Stimulated activated CD8-positive, alpha-beta memory T cell treated with anti-CD3 and anti-CD28 coated beads, Interleukin-12 subunit alpha, Interleukin-12 subunit beta, amount 100 ng/mL, for 4 hours (primary cell): Measurements from ENCODE around the gene TMEM167B.
"Not testable (repeated sequence)": the region's sequence is repeated elsewhere in the genome, so short reads cannot be mapped to it uniquely, and the experiment has no call there.

ENCODE experiments used
- DNase-seq: peaks from one replicate; pipeline ENCODE4 v3.0.0-alpha.2; 2020; ENCODE audit warnings: low read depth

TMEM167B gene

DNA sequence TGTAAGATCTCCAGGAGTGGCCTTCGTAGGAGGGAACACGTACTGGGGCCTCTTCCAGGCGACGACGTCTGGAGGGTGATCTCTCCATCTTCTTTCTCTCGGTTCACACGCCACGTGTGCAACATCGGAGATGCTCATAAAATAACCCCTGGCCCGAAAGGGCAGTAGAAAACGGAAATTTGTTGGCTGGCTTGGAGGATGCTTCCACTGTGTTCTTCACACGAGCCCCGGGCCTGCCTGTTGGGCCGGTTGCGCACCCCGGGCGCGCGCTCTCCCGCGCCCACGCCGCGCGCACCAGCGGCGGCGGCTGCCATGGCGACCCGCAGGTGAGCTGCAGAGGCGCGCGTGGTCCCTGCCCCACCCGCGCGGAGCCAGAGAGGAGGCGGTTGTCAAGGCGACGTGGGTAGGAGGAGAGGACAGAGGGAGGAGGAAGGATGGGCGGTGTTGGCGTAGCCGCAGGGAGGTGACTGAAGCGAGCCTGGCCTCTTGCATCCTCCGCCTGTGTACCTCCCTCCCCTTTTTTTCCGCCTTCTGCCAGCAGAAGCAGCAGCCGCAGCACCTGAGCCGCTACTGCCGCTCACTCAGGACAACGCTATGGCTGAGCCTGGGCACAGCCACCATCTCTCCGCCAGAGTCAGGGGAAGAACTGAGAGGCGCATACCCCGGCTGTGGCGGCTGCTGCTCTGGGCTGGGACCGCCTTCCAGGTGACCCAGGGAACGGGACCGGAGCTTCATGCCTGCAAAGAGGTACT, 23.2 kb downstream of the TMEM167B start, which contains the start of gene ELAPOR1:
TSS of gene ELAPOR1 (plus strand) at position 526 of the 752 bp plus-strand sequence. CDS start at position 595, 69 bp downstream.
- DNase-seq = peak; percentile 84

DNA sequence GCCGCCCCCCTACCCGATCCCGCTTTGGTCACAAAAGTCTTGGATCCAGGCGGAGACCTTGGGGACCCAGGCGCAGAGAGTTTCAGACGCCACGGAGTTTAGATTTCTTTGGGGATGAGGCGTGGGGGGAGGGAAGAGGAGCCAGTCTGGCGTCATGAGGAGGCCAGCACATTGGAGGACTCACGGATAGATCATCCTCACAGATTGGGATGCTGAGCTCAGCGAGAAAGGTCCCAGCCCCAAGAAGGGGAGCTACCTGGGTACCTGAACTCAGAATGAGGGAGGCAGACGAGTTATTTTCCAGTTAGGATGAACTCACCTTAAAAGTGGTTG, 23.7 kb downstream of the TMEM167B start:
- no peak for DNase-seq

DNA sequence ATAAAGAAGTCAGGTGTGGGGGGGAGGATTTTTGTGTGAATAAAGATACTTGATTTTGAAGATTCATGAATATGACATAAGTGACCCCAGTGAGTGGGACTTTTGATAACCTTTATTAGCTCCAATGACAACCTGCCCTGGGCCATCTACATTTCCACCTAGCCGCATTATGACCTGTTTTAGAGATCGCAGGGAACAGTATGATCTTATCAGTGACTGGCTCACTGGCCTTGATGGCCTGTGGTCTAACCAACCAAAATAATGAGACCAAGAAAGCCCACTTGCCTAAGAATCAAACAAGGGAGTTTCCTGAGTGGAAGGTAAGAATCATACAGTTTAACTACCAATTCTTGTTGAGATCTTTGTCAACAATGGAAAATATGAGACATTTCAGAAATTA, 25.1 kb downstream of the TMEM167B start:
- DNase-seq = no peak

DNA sequence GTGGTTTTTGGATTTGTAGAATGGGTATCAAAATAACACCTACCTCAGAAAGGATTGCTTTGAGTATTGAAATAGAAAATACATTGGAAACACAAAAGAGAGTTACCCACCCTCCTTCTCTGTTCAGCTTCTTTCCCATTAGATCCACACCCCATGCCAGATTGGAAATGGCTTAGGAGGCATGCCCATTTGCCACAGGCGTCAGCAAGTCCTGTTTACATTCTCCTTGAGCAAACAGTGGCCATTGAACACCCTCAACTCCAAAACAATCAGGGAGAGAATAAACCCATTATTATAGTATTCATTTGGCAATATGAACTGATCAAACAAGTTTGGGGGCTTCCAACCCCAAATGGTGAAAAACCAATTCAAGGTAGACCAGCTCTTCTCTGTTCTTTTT, 25.7 kb downstream of the TMEM167B start:
- no peak for DNase-seq

DNA sequence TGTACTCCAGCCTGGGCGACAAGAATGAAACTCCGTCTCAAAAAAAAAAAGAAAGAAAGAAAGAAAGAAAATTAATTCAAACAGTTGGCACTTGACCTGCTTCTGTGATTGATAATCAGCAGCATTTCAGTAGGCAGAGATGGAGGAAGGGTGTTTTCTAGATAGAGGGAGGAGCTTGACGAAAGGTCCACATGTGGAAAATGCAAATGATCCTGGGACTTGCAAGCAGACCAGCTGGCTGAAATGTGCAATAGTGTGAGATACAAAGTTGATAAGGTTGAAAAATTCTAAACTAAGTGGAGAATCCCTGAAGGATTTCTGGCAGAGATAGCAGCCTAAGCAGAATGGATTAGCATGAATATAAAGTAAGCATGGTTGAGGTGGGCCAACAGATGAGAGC, 27.5 kb downstream of the TMEM167B start:
- DNase-seq = no peak

DNA sequence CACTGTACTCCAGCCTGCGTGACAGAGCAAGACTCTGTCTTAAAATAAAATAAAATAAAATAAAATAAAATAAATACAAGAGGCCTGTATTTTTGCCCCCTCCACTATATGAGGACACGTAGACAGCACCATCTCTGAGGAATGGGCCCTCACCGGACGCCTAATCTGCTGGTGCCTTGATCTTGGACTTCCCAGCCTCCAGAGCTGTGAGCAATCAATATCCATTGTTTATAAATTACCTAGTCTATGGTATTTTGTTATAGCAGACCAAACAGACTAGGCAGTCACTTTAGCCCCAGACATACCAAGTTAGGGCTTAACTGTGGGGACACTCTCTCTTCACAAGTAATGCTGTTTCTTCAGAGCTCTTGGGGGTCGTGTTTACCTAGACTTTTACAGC, 29.8 kb downstream of the TMEM167B start:
- no peak for DNase-seq

DNA sequence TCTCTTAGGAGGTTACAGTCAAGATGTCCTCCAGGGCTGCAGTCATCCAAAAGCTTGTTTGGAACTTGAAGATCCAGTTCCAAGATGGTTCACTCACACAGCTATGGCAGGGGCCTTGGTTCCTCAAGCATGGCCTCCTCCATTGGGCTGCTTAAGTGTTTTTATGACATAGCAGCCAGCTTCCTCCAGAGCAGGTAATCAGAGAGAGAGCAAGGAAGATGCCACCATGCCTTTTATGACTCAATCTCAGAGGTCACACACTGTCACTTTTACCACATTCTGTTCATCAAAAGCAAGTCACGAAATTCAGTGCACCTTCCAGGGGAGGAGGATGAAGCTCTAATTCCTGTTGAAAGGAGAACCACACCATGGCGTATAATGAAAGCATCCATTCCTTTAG, 40.5 kb downstream of the TMEM167B start:
- DNase-seq = no peak

DNA sequence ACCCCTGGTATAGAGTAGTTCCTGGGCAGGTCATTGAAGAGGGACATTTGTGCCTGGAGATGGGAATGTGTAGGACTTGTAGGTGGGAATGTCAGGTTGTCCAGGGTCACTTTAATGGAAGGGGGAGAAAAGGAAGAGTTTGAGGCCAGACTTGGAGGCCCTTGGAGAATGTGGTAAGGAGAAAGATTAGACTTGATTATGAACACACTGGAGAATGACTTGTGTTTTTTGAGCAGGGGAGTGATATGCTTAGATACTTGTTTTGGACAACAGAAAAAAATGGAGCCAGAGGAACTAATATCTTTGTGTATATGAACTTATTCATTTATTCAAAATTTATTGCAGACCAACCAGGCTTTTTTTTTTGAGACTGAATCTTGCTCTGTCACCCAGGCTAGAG, 41.2 kb downstream of the TMEM167B start:
- DNase-seq = no peak

DNA sequence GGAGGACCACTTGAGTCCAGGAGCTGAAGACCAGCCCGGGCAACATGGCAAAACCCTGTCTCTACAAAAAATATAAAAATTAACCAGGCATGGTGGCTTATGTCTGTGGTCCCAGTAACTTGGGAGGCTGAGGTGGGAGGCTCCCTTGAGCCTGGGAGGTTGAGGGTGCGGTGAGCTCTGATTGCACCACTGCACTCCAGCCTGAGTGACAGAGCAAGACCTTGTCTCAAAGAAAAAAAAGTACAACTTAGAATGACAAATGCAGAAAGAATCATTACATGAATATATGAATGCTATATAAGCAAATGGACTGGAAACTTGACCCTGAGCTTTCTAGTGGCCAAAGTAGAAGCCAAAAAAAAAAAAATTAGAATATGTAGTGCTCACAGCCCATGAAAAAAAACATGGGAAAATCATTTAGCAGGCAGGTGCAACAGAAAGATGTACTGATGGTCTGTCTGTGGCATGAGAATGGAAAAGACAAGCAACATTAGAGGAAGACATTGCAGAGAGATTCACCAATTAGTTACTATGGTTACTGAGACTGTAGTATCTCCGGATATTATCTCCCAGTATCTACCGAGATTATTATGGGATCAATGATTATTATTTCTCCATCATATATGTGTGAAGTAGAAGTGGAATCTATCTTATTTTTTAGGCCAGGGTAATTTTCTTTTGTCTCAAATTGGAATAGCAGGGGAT, 42.6 kb downstream of the TMEM167B start:
- DNase-seq = no peak

DNA sequence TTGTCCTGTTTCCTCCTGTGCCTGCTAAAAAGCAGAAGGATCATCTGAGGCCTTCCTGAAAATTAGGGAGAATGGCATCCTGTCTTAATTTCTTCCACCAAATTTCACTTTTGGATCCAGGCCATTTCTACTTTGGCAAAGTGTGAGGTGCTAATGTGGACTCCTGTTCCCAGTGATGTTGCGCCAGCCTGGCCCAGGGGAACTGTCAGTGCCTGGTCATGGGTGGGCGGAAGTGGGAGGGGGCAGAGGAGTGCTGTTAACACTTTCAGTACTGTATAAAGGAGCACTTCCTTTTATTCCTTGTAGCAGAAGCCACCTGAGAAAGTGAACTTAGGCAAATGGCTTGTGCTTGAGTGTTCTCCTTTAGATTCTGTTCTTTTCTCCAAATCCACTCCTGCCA, 43.3 kb downstream of the TMEM167B start:
- DNase-seq = no peak

DNA sequence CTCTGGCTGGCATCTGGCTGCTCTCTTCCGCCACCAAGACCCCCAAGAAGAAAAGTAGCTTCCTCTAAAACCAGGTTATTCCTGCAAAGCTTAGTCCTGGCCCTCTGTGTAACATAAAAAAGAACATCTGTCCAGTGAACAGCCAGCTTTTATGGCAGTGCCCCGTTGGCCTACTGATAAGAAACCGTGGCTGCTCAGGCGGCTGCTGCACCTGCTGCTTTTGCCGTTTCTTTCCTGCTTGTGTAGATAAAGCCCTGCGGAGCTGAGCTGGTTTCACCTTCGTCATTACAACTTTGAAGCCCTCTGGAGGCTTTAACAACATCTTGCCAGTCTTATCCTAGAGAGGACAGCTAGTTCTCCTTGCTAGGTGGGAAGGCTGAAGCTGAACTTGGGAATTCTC, 43.9 kb downstream of the TMEM167B start:
- no peak for DNase-seq

DNA sequence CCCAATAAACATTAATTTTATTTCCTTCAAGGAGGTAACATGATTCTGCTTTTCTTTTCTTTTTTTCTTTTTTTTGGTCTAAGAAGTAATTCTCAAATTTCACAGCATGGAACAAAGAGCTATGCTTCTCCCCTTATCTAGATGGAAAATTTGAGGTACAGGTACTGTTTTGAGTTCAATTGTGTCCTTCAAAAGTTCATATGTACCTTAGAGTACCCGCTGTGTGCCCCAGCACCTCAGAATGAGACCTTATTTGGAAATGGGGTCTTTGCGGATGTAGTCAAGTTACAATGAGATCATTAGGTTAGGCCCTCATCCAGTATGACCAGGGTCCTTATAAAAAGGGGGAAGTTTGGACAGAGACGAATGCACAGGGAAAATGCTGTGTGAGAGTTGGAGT, 45.4 kb downstream of the TMEM167B start:
- DNase-seq = no peak

DNA sequence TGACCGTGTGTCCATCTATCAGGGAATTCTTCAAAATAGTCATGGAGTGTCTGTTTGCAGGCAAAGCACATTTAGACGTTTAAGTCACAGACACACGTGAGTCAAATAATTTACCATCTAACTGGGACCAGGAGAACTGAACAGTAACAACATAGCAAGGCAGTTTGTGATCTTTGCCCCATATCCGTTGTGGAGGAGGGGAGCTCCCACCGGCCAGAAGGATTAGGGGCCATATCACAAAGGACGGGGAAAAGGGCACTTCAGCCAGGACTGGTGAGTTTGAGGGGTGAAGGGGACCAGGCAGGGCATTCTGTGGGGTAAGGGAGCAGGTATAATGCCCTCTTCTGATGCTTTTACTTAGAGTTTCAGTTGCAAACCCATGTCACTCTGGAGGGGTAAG, 46.2 kb downstream of the TMEM167B start:
- no peak for DNase-seq

DNA sequence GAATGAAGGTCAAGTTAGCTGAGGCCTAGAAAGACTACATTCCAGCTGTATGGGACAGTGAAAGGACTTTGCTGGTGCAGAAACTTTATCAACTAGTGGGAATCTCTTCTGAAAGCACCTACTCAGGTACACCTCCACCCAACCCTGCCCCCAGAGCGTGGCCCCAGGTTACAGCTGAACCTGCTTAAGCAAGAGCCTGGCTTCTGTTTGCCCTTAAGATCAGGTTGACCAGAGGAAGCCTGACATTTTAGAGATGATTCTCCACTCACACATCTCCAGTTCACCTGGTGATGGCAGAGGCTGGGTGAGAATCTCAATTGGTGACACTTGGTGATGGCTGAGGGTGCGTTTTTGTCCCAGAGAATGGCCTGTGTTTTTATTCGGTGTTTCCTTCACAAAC, 47.4 kb downstream of the TMEM167B start:
- DNase-seq = no peak

DNA sequence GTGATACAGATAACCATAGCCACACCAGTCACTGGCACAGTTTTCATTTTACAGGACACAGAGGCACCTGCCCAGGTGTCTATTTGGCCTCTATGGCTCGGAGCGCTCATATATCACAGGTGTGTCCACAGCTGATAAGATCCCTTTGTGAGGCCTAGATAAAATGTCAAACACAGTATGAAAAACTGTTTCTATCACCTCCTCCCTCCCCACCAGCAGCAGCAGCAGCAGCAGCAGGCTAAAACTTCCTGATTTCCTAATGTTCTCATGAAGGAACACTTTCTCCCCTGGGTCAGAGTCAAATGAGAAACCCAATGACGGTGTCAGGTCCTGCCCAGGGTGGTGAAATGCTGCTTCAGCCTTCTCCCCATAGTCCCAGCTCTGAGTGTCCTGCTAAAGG, 47.8 kb downstream of the TMEM167B start:
- DNase-seq = no peak

DNA sequence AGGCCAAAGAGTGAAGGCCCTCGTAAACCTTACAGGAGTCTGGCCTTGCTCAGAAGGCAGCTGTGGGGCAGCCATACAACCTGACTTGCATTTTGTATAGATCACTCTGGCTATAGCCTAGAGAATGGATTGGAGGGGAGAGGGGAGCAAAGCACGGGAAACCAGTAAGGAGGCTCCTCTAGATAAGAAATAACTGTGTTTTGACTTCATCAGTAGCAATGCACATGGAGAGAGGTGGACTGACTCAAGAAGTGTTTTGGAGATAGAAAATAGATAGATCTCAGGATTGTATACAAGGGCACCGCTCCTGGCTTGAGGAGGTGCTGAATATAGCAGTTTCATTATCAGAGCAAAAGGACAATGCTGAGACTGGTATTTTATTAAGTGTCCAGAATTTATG, 49.8 kb downstream of the TMEM167B start:
- no peak for DNase-seq

DNA sequence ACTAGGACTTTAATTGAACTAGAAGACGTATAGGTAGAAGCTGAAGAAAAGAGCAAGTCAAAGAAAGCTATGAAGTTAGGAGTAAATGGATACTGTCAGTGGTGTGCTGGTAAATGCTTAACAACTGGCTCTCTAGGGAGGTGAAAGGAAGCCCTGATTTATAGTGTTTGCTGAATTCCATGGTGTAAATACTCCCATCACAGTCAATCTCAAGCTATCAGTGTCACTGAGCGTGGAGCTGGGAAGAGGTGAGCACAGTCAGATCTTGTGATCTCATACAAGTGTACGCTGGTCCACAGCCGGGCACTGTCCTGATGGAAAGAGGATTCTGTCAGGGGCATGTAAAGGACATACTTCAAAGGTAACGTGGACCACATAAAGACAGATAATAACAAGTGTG, 51.7 kb downstream of the TMEM167B start:
- DNase-seq = no peak

DNA sequence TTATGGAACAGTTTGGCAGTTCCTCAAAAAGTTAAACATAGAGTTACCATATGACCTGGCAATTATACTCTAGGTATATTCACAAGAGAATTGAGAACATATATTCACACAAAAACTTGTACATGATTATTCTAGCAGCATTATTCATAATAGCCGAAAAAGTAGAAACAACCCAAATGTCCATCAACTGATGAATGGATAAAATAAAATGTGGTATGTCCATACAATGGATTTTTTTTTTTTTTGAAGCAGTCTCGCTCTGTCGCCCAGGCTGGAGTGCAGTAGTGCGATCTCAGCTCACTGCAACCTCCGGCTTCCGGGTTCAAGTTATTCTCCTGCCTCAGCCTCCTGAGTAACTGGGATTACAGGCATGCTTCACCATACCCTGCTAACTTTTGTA, 52.2 kb downstream of the TMEM167B start:
- DNase-seq = not testable (repeated sequence)
